ENCODE results near the gene RYR3. TPM values are rescaled to one million over a fixed set of nuclear protein-coding genes. Genes with fewer than 3 reads are reported as not detected.

The RYR3 gene
- total and polyA plus RNA-seq, 2 donors (not counting 1 experiment from before 2014, with no cell fraction given) = not detected

DNA sequence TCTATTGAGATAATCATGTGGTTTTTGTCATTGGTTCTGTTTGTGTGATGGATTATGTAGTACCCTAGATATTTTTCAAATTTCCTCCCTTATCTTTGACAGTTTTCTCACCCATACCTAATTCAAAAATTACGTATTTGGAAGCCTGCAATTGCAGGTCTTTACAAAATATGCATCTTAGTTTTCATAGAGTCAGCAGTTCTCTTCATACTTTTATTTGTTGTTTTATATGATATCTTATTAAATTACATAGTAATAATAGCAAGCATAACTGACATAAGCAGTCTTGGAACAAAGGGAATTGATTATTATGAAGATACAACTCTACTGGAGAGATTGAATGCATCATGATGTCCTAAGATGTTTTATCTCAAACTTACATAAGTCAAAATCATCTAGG is 442.2 kb downstream of the RYR3 start:
- DNase-seq = no peak
- Histone ChIP-seq H3K4me3 (ENCODE audit: control extremely low read depth in 1 of 5, extremely low read depth in 1 of 5, insufficient read depth in 1 of 5, low read depth in 2 of 5, low read length in 4 of 5) (no peak overlapping the region), H2AFZ (ENCODE audit: insufficient read depth, low read depth, low read length, poor library complexity, severe bottlenecking) (no peak overlapping the region), H3K27ac (ENCODE audit: low read length in 2 of 2) (no peak overlapping the region), H3K79me2 (ENCODE audit: control insufficient read depth, insufficient read depth, low read length) (no peaks in the 10 kb centered on the region), H3K36me3 (replicated peaks in 1 of 2; ENCODE audit: control extremely low read depth in 1 of 2, control insufficient read depth in 1 of 2, extremely low read depth in 1 of 2, insufficient read depth in 2 of 2, low read length in 1 of 2) (no peaks in the 10 kb centered on the region), H3K9ac (ENCODE audit: low read length) (no peak overlapping the region), H3K9me3 (ENCODE audit: control extremely low read depth in 1 of 3, control insufficient read depth in 2 of 3, insufficient read depth in 1 of 3, low read length in 2 of 3) (no peaks in the 10 kb centered on the region), H3K4me1 (ENCODE audit: control insufficient read depth in 2 of 2, insufficient read depth in 2 of 2, low read length in 2 of 2) (no peaks in the 10 kb centered on the region), H3K4me2 (replicated peaks; ENCODE audit: low read depth, low read length, poor library complexity, severe bottlenecking) (no peak overlapping the region), H3K27me3 (replicated peaks in 1 of 4; ENCODE audit: control extremely low read depth in 1 of 4, control insufficient read depth in 3 of 4, insufficient read depth in 4 of 4, low read length in 3 of 4) (no peaks in the 10 kb centered on the region), H4K20me1 (ENCODE audit: control insufficient read depth, insufficient read depth, low read length, poor library complexity, severe bottlenecking) (no peaks in the 10 kb centered on the region)
- no peak overlapping the region for H3K27ac Mint-ChIP-seq
- CTCF ChIA-PET = no interaction called here
- POLR2A ChIA-PET = no interaction called here
- peaks cover 2% of the 10 kb centered on the region for H3K4me1 Mint-ChIP-seq
- H3K9me3 Mint-ChIP-seq (ENCODE audit: insufficient read depth) = peaks cover 4% of the 10 kb centered on the region
- no peak overlapping the region for H3K4me3 Mint-ChIP-seq
- TF ChIP-seq, protein P1, sequence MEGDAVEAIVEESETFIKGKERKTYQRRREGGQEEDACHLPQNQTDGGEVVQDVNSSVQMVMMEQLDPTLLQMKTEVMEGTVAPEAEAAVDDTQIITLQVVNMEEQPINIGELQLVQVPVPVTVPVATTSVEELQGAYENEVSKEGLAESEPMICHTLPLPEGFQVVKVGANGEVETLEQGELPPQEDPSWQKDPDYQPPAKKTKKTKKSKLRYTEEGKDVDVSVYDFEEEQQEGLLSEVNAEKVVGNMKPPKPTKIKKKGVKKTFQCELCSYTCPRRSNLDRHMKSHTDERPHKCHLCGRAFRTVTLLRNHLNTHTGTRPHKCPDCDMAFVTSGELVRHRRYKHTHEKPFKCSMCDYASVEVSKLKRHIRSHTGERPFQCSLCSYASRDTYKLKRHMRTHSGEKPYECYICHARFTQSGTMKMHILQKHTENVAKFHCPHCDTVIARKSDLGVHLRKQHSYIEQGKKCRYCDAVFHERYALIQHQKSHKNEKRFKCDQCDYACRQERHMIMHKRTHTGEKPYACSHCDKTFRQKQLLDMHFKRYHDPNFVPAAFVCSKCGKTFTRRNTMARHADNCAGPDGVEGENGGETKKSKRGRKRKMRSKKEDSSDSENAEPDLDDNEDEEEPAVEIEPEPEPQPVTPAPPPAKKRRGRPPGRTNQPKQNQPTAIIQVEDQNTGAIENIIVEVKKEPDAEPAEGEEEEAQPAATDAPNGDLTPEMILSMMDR (IDR thresholded peaks at IDR 0.05) = no peak
- no peak for TF ChIP-seq EZH2 (IDR thresholded peaks at IDR 0.05; ENCODE audit: borderline replicate concordance, insufficient read depth, low read depth, low read length, poor library complexity, severe bottlenecking)
- intact Hi-C loops (cut with micrococcal nuclease) = no loop called here
- no peak for ATAC-seq (ENCODE audit: low read depth)
- no CpG with 5 or more reads among the region's 1 CpG for WGBS (ENCODE audit: insufficient coverage)
- H3K27me3 Mint-ChIP-seq = peaks cover 21% of the 10 kb centered on the region

DNA sequence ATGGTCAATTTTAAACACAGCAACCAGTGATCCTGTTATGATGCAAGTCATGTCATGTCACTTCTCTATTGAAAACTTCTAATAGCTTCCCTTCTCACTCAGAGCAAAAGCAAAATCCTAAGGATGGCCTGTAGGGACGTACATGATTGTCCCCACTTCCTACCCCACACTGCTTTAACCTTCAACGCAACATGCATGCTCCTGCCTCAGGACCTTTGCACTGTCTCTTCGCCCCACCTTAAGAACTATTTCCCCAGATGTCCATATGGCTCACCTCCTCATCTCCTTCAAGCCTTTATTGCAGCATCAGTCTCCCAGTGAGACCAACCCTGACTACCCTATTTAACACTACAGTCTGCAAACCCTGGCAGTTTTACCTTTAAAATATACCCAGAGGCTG is 443.5 kb downstream of the RYR3 start:
- ATAC-seq (ENCODE audit: low read depth) (no peak), DNase-seq (no peak)
- Histone ChIP-seq H4K20me1 (ENCODE audit: control insufficient read depth, insufficient read depth, low read length, poor library complexity, severe bottlenecking) (no peaks in the 10 kb centered on the region), H3K4me3 (ENCODE audit: control extremely low read depth in 1 of 5, extremely low read depth in 1 of 5, insufficient read depth in 1 of 5, low read depth in 2 of 5, low read length in 4 of 5) (no peak overlapping the region), H3K9ac (ENCODE audit: low read length) (no peak overlapping the region), H3K36me3 (replicated peaks in 1 of 2; ENCODE audit: control extremely low read depth in 1 of 2, control insufficient read depth in 1 of 2, extremely low read depth in 1 of 2, insufficient read depth in 2 of 2, low read length in 1 of 2) (no peaks in the 10 kb centered on the region), H3K4me2 (replicated peaks; ENCODE audit: low read depth, low read length, poor library complexity, severe bottlenecking) (no peak overlapping the region), H3K9me3 (ENCODE audit: control extremely low read depth in 1 of 3, control insufficient read depth in 2 of 3, insufficient read depth in 1 of 3, low read length in 2 of 3) (peaks cover 0 to 4% (median 0%) of the 10 kb centered on the region in 3 donors), H3K4me1 (ENCODE audit: control insufficient read depth in 2 of 2, insufficient read depth in 2 of 2, low read length in 2 of 2) (no peaks in the 10 kb centered on the region), H3K27ac (ENCODE audit: low read length in 2 of 2) (no peak overlapping the region), H3K79me2 (ENCODE audit: control insufficient read depth, insufficient read depth, low read length) (no peaks in the 10 kb centered on the region), H2AFZ (ENCODE audit: insufficient read depth, low read depth, low read length, poor library complexity, severe bottlenecking) (no peak overlapping the region), H3K27me3 (replicated peaks in 1 of 4; ENCODE audit: control extremely low read depth in 1 of 4, control insufficient read depth in 3 of 4, insufficient read depth in 4 of 4, low read length in 3 of 4) (no peaks in the 10 kb centered on the region)
- CTCF ChIA-PET = no interaction called here
- peaks cover 2% of the 10 kb centered on the region for H3K4me1 Mint-ChIP-seq
- peaks cover 21% of the 10 kb centered on the region for H3K27me3 Mint-ChIP-seq
- TF ChIP-seq, protein P1 (IDR thresholded peaks at IDR 0.05) = no peak
- TF ChIP-seq EZH2 (IDR thresholded peaks at IDR 0.05; ENCODE audit: borderline replicate concordance, insufficient read depth, low read depth, low read length, poor library complexity, severe bottlenecking) = no peak
- H3K27ac Mint-ChIP-seq = no peak overlapping the region
- intact Hi-C loops (cut with micrococcal nuclease) = no loop called here
- peaks cover 4% of the 10 kb centered on the region for H3K9me3 Mint-ChIP-seq (ENCODE audit: insufficient read depth)
- POLR2A ChIA-PET = no interaction called here
- no peak overlapping the region for H3K4me3 Mint-ChIP-seq
- WGBS (ENCODE audit: insufficient coverage) = 88% methylated on average over 3 of the region's 3 CpGs
